ENCODE data around the gene PLOD3.

PLOD3 gene

GRCh38 chr7:101175664-101176063, 41.7 kb downstream of the PLOD3 start:
- no peak for TF ChIP-seq CTCF (IDR thresholded peaks at IDR 0.05)
- no peak for DNase-seq (ENCODE audit: low spot score)
- no peak overlapping the region for H3K4me3 ChIP-seq
- no peak overlapping the region for H3K27ac ChIP-seq

- DNase-seq (ENCODE audit: low spot score) = no peak
- no peak overlapping the region for H3K4me3 ChIP-seq
- H3K27ac ChIP-seq = no peak overlapping the region
Measured at GRCh38 chr7:101174322-101174854, 43.0 kb downstream of the PLOD3 start.

GRCh38 chr7:101173752-101174244, 43.6 kb downstream of the PLOD3 start:
- Histone ChIP-seq H3K27ac (no peak overlapping the region), H3K4me3 (no peak overlapping the region)
- TF ChIP-seq CTCF (IDR thresholded peaks at IDR 0.05) = no peak
- DNase-seq (ENCODE audit: low spot score) = no peak

More at GRCh38 chr7:101174322-101174854, 43.0 kb downstream of the PLOD3 start:
- TF ChIP-seq CTCF (IDR thresholded peaks at IDR 0.05) = no peak

- TF ChIP-seq CTCF (IDR thresholded peaks at IDR 0.05) = no peak
- Histone ChIP-seq H3K27ac (no peak overlapping the region), H3K4me3 (peak overlapping the region; percentile 61)
- DNase-seq (ENCODE audit: low spot score) = no peak
Measured at GRCh38 chr7:101172854-101173751, 44.3 kb downstream of the PLOD3 start.

- H3K4me3 ChIP-seq = peak overlapping the region; percentile 61
Measured at GRCh38 chr7:101172005-101172853, 45.2 kb downstream of the PLOD3 start.

GRCh38 chr7:101171442-101171837, 45.9 kb downstream of the PLOD3 start:
- H3K27ac ChIP-seq = no peak overlapping the region
- no peak for DNase-seq (ENCODE audit: low spot score)
- TF ChIP-seq CTCF (IDR thresholded peaks at IDR 0.05) = no peak
- H3K4me3 ChIP-seq = no peak overlapping the region

More at GRCh38 chr7:101172005-101172853, 45.2 kb downstream of the PLOD3 start:
- no peak for DNase-seq (ENCODE audit: low spot score)
- TF ChIP-seq CTCF (IDR thresholded peaks at IDR 0.05) = no peak
- no peak overlapping the region for H3K27ac ChIP-seq

Data from coronary artery (tissue), 2 donors.